Cerebellar nuclear complex (tissue), 1 donor: ENCODE measurements around the gene LDLRAD4.

Source experiments
- DNase-seq, 2 experiments: peaks; one replicate each; lab custom pipeline; 2025; lab: John Stamatoyannopoulos, UW

LDLRAD4 gene

GRCh38 chr18:13387855-13388548, 169.4 kb downstream of the LDLRAD4 start:
- DNase-seq, result no peak

GRCh38 chr18:13388586-13389490, 170.3 kb downstream of the LDLRAD4 start:
- no peak for DNase-seq

- no peak for DNase-seq
These were observed 171.1 kb downstream of the LDLRAD4 start for GRCh38 chr18:13389491-13390131.

GRCh38 chr18:13390196-13390595, 171.6 kb downstream of the LDLRAD4 start:
- DNase-seq, result no peak

GRCh38 chr18:13390711-13391110, 172.2 kb downstream of the LDLRAD4 start:
- no peak for DNase-seq

DNA sequence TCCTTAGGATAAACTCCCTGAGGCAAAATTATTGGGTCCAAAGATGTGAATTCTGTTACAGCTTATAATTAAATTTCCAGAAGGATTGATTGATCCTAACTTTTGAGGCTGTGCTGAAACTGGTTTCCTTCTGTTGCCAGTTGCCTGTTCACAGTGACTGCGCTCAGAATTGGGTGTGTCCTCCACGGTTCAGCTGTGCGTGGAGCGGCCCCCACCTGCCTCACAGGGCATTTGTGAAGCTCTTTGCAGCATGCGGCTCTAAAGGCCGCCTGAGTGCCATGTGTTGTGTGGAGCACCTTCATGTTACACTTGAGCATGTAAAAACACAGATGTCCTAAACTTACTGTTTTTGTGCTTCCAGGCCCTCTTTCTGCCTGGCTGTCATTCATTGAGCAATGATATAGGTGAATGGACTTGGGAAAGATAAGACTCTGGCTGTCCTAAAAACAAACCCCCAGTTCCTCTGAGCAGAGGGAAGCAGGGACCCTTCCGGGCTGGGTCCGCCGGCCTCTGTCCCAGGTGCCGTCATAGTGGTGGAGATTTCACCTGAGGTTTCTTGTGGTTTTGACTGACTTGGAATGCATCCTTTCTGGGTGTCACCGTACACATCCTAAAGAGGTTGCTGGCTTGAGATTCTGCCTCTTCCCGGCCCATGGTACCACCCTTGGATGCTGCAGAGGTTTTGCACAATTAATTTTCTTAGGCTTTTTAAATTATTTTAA, 173.6 kb downstream of the LDLRAD4 start:
- DNase-seq, result no peak

DNA sequence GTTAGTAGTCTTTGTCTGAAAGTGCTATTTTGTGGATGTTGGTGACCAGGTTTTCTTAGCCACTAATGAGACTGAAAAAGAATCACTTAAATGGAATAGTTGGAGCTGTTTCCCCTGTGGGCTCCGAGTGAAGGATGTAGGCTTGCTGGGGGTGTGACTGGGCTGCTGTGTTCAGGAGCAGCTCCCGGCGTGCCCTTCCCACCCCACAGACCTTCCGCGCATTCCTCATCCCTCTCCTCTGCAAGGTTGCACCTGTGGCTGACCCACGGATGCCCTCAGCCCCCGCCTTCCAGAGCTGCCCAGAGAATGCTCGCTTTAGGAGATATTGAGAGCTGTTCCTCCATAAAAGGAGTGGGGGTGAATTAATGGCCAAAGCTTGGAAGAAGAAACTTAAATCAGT, 174.3 kb downstream of the LDLRAD4 start:
- DNase-seq, result no peak

- DNase-seq, result no peak
These were observed 174.8 kb downstream of the LDLRAD4 start for GRCh38 chr18:13393338-13393737.

DNA sequence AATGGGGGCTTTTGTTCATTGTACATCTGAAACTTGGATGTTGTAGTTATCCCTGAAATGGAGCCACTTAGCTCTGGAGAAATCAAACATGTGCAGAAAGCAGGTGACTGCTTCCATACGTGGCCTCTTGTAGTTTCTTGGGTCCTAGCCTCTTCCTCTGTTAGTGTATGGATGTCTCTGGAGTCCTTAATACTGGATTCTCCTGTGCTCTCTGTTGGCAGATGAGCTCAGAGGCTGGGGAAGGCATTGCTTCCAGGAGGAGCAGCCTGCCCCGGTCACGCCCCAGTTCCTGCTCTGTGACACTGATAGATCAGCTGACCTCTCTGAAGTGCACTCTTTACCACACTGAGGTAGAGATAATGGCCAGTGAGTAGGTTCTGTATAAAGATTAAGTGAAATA, 176.2 kb downstream of the LDLRAD4 start:
- DNase-seq, result no peak

DNA sequence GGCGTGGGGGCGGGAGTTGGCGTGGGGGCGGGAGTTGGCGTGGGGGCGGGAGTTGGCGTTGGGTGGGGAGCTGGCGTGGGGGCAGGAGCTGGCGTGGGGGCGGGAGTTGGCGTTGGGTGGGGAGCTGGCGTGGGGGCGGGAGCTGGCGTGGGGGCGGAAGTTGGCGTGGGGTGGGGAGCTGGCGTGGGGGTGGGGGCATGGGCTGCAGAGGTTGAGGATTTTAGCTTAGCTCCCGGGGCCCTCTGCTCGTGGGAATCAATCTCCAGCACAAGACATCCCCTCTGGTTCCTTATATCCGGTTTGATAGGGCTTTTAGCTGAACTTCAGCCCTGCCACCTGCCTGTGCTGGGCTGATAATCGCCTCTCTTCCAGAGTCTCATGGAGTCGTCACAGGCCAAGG, 177.0 kb downstream of the LDLRAD4 start:
- no peak for DNase-seq

DNA sequence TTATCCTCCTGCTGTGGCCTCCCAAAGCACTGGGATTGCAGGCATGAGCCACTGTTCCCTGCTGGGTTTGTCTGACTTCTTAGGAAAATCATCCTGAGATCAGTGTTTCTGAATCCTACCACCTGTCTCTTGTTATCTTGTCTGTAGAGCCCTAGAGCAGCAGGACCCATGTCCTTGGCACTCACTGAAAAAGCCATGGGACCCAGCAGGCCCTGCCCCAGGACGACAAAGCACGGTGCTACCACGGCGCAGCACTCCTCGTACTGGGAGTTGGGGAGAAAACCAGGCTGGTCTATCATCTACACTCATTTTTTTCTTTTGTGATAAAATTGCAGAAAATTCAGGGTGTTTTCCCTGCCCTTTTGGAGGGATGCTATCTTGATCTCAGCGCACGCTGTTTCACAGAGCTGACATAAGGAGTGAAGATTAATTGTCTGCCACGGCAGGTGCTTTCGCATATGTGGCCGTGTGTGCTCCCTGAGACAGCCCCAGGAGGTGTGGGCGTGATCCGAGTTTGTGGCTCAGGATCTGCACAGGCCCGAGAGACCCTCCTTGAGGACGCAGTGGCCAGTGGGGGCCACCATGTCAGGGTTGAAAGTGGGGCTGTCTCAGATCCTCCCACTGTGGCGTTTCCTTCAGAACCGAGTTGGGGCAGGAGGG, 179.1 kb downstream of the LDLRAD4 start:
- DNase-seq, result peak in 1 of 2 experiments; percentile 57

DNA sequence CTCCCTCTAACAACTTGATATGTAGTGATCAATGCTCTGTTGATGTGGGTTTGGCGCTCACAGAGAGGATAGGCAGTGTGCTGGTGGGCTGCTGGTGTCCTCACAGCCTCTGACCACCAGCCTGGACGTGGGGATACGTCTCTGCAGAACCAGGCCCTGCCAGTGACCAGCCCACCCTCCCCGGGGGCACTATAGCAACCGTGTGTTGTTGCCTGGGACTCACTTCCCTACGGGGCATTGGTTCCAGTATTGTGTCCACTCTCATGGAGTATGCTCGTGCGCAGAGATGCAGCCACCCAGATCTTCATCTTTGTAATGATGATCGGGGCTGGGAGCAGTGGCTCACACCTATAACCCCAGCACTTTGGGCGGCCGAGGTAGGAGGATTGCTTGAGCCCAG, 180.1 kb downstream of the LDLRAD4 start:
- no peak for DNase-seq

GRCh38 chr18:13399511-13399910, 181.0 kb downstream of the LDLRAD4 start:
- no peak for DNase-seq

- no peak for DNase-seq
These were observed 182.2 kb downstream of the LDLRAD4 start for GRCh38 chr18:13400636-13401315.

GRCh38 chr18:13401404-13401803, 182.8 kb downstream of the LDLRAD4 start:
- no peak for DNase-seq

DNA sequence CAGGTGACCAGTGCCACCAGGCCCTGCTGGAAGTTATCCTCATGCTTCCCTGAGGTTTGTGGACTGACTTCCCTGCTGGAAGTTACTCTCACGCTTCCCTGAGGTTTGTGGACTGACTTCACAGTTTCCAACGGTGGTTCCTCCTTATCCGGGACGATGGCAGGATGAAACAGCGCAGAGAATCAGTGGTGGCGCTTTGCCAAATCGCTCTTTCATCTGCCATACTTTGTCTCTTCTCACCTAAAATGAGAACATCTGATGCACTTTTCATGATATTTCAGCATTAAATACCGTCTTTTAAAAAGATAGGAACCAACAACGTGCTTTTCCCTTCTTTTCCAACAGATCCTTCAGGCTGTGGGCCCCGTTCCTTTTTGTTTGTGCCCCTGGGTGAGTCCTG, 183.3 kb downstream of the LDLRAD4 start:
- DNase-seq, result no peak

DNA sequence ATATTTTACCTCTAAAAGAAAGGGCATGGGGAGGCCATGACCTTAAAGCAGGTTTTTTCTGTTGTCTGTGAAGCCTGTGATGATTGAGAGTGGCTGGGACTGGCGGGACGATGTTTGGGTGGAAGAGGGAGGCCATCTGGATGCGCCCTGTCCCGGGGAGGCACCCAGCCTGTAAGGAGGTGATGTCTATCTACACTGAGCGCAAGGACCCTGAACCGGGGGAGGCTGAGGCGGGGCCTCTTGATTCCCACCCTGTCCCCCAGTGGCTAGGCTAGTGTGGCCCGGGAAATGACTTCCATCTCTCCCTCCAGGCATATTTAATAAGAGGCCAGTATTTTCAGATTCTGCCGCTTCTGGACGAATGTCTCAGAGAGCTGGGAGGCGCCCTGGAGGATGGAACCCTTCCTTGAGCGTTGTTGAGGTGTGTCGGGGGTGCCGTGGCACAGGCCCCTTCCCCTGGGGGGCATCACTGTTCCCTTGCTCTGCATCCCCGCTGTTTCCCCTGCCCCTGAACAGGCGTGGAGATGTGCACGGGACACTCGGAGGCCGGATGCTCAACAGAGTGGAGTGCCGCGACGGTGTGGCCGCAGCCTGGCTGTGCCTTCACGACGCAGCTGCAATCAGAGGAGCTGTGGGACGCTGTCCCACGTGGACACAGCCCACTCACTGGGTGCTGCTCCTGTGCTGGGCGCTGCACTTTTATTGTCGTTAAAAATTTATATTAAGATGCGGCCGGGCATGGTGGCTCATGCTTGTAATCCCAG, 185.4 kb downstream of the LDLRAD4 start:
- DNase-seq, result no peak

GRCh38 chr18:13405305-13406038, 186.9 kb downstream of the LDLRAD4 start:
- DNase-seq, result no peak

GRCh38 chr18:13406049-13406615, 187.6 kb downstream of the LDLRAD4 start:
- DNase-seq, result no peak
